CD4-positive, CD25-positive, alpha-beta regulatory T cell (primary cell): Measurements from ENCODE around the gene ZBED1. TPM values are rescaled to one million over a fixed set of nuclear protein-coding genes. Genes with fewer than 3 reads are reported as not detected.

Source experiments
- ATAC-seq, 2 donors: fragments of 150-1000 bp; cut with Tn5 transposase; one replicate each; pipeline ENCODE4 v1.10.0; 2021; ENCODE audit warnings: low read depth in 2 of 2, moderate number of reproducible peaks in 2 of 2, moderate library complexity in 1 of 2
- DNase-seq, 3 donors: peaks; one replicate each; pipeline versions ENCODE4 v3.0.0 to v3.0.0-alpha.2; 2012 to 2022; ENCODE audit warnings: mixed read lengths in 1 of 3
- H3K27ac ChIP-seq: one replicate; pipeline ENCODE4 v1.7.0; 2013; ENCODE audit warnings: mild to moderate bottlenecking, low read length; ENCODE audit not compliant: insufficient read depth, poor library complexity, severe bottlenecking
- H3K27me3 ChIP-seq: one replicate; pipeline ENCODE4 v1.7.0; 2013; ENCODE audit warnings: low read length; ENCODE audit not compliant: control insufficient read depth, insufficient read depth
- H3K36me3 ChIP-seq: one replicate; pipeline ENCODE4 v1.7.0; 2013; ENCODE audit warnings: mild to moderate bottlenecking, low read length, moderate library complexity; ENCODE audit not compliant: control insufficient read depth, insufficient read depth
- H3K4me1 ChIP-seq: 2 replicates; pipeline ENCODE4 v1.7.0; 2013; ENCODE audit warnings: mild to moderate bottlenecking, low read length; ENCODE audit not compliant: insufficient read depth, control insufficient read depth, poor library complexity, severe bottlenecking
- H3K4me3 ChIP-seq: one replicate; pipeline ENCODE4 v1.7.0; 2013; ENCODE audit warnings: low read depth, mild to moderate bottlenecking, low read length, moderate library complexity
- H3K9me3 ChIP-seq, 2 experiments: 1 replicate in 1 of 2; 2 replicates in 1 of 2; pipeline ENCODE4 v1.7.0; 2013; ENCODE audit warnings: low read length in 2 of 2, mild to moderate bottlenecking in 1 of 2, moderate library complexity in 1 of 2; ENCODE audit not compliant: control insufficient read depth in 2 of 2
- H3K27ac Mint-ChIP-seq, 3 donors: one replicate each; pipeline ENCODE4 v1.8.0; 2020 to 2022; ENCODE audit warnings: mild to moderate bottlenecking in 3 of 3, mixed read lengths in 3 of 3, moderate library complexity in 2 of 3
- H3K27me3 Mint-ChIP-seq: one replicate; pipeline ENCODE4 v1.8.0; 2022; ENCODE audit warnings: mild to moderate bottlenecking, mixed read lengths
- H3K36me3 Mint-ChIP-seq: one replicate; pipeline ENCODE4 v1.8.0; 2020; ENCODE audit warnings: mixed read lengths
- H3K4me1 Mint-ChIP-seq, 4 donors: one replicate each; pipeline ENCODE4 v1.8.0; 2020 to 2022; ENCODE audit warnings: mixed read lengths in 4 of 4, mild to moderate bottlenecking in 1 of 4
- H3K4me3 Mint-ChIP-seq, 4 donors: one replicate each; pipeline ENCODE4 v1.8.0; 2020 to 2022; ENCODE audit warnings: mild to moderate bottlenecking in 4 of 4, mixed read lengths in 4 of 4, moderate library complexity in 3 of 4
- H3K9me3 Mint-ChIP-seq, 7 donors: one replicate each; pipeline ENCODE4 v1.8.0; 2020 to 2022; ENCODE audit warnings: mixed read lengths in 7 of 7, mild to moderate bottlenecking in 3 of 7, moderate library complexity in 2 of 7
- polyA plus RNA-seq, 4 donors: library from polyadenylated mRNA; unstranded; fragments of 300-500 nt; fragmentation: Illumina TruSeq; gene quantifications; one replicate each; pipeline ENCODE4 v1.2.3, GENCODE V29; 2021
- total RNA-seq: library from RNA; stranded (reverse); gene quantifications from one replicate; pipeline ENCODE4 v1.2.3, GENCODE V29; 2022

ZBED1 gene
- total and polyA plus RNA-seq, 5 donors from 2014 or later: 19.5 to 39.2 (median 32.5) TPM

- Histone ChIP-seq H3K27me3 (no peaks in the 10 kb centered on the region), H3K36me3 (peaks cover 52% of the 10 kb centered on the region), H3K4me3 (no peak overlapping the region), H3K4me1 (no peaks in the 10 kb centered on the region), H3K9me3 (no peaks in the 10 kb centered on the region), H3K27ac (no peak overlapping the region)
- Mint-ChIP-seq H3K27ac (no peak overlapping the region), H3K36me3 (peaks cover 18% of the 10 kb centered on the region), H3K9me3 (no peaks in the 10 kb centered on the region), H3K4me3 (no peak overlapping the region), H3K4me1 (peaks cover 0 to 6% (median 3%) of the 10 kb centered on the region in 4 donors), H3K27me3 (no peaks in the 10 kb centered on the region)
- DNase-seq (no peak), ATAC-seq (no peak)
These were observed 11.0 kb downstream of the ZBED1 start for GRCh38 chrX:2489446-2490445.

DNA sequence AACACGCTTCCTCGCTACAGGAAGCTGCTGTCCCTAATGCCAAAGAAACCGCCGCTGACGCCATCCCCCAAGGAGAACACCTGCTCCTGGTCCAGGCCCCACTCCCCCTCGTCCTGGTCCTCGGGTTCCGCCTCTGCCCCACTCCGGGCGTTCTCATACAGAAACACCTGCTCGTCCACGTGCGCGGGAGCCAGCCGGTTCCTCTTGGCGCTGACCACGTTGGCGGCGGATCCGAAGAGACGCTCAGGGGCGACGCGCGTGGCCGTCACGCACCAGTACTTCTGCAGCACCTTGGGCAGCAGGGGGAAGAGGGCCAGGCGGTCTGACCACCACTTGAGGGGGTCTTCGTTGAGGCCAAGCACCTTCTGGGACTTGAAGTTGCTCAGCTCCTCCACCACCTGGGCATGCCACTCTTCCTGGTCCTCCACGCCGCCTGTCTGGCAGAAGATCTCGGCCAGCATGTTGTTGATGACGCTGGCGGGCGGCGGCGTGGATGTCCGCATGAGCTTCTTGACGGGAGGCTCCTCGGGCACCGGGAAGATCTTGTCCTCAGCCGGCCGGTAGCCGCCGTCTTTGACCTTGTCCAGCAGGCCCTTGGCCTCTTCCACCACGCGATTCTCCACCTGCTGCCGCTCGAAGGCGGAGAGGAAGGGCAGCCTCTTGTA, 12.0 kb downstream of the ZBED1 start:
- H3K27me3 Mint-ChIP-seq: no peaks in the 10 kb centered on the region
- Histone ChIP-seq H3K27me3 (no peaks in the 10 kb centered on the region), H3K36me3 (peaks cover 52% of the 10 kb centered on the region), H3K9me3 (no peaks in the 10 kb centered on the region), H3K27ac (no peak overlapping the region), H3K4me1 (no peaks in the 10 kb centered on the region), H3K4me3 (no peak overlapping the region)
- no peak overlapping the region for H3K4me3 Mint-ChIP-seq
- peaks cover 2 to 6% (median 5%) of the 10 kb centered on the region in 4 donors for H3K4me1 Mint-ChIP-seq
- no peaks in the 10 kb centered on the region for H3K9me3 Mint-ChIP-seq
- H3K27ac Mint-ChIP-seq: no peak overlapping the region
- no peak for ATAC-seq
- H3K36me3 Mint-ChIP-seq: peaks cover 18% of the 10 kb centered on the region
- no peak for DNase-seq

- ATAC-seq: no peak
- no peak for DNase-seq
- Histone ChIP-seq H3K27me3 (no peaks in the 10 kb centered on the region), H3K4me1 (no peaks in the 10 kb centered on the region), H3K4me3 (no peak overlapping the region), H3K9me3 (no peaks in the 10 kb centered on the region), H3K27ac (no peak overlapping the region), H3K36me3 (peaks cover 50% of the 10 kb centered on the region)
- no peaks in the 10 kb centered on the region for H3K27me3 Mint-ChIP-seq
- no peak overlapping the region for H3K27ac Mint-ChIP-seq
- no peaks in the 10 kb centered on the region for H3K9me3 Mint-ChIP-seq
- no peak overlapping the region for H3K4me3 Mint-ChIP-seq
- peaks cover 4 to 9% (median 5%) of the 10 kb centered on the region in 4 donors for H3K4me1 Mint-ChIP-seq
- H3K36me3 Mint-ChIP-seq: peaks cover 22% of the 10 kb centered on the region
These were observed 13.4 kb downstream of the ZBED1 start for GRCh38 chrX:2487366-2487765.

DNA sequence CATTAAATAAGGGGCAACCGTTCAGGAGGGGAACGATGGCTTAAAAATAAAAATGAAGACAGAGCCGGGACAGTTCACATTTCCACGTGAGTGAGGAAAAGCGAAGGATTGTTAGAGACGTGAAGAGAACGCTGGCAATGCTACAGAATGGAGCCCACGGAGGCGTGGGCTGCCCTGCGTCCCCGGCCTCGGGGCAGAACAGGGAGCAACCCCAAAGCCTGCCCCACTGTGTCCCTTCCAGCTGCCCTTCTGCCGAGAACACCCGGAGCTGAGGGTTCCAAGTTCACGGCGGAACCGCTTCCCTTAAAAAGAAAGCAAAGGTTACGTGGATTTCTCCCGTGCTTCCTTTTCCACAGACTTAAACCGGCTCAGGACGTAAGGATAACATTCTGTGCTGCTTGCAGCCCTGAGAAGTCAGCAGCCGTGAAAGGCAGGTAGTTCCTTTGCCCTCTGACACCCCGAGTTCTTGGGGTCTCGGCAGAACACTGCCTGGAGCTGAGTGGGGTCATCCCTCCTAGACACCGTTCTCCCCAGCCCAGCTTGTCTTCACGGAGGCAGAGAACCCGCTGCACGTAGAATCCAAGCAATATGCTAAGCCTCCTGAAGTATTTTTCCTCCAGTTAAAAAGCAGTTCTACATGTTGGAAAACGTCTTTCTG, 14.2 kb downstream of the ZBED1 start:
- Histone ChIP-seq H3K4me1 (no peaks in the 10 kb centered on the region), H3K27me3 (no peaks in the 10 kb centered on the region), H3K36me3 (peaks cover 43% of the 10 kb centered on the region), H3K9me3 (no peaks in the 10 kb centered on the region), H3K27ac (no peak overlapping the region), H3K4me3 (no peak overlapping the region)
- ATAC-seq (no peak), DNase-seq (no peak)
- peaks cover 22% of the 10 kb centered on the region for H3K36me3 Mint-ChIP-seq
- H3K9me3 Mint-ChIP-seq: no peaks in the 10 kb centered on the region
- no peaks in the 10 kb centered on the region for H3K27me3 Mint-ChIP-seq
- no peak overlapping the region for H3K4me3 Mint-ChIP-seq
- H3K4me1 Mint-ChIP-seq: peaks cover 2 to 9% (median 5%) of the 10 kb centered on the region in 4 donors
- no peak overlapping the region for H3K27ac Mint-ChIP-seq

GRCh38 chrX:2485789-2486345, 14.9 kb downstream of the ZBED1 start:
- H3K27ac Mint-ChIP-seq: peak overlapping the region in 1 of 3 donors; percentile 34
- peaks cover 17% of the 10 kb centered on the region for H3K36me3 Mint-ChIP-seq
- H3K36me3 ChIP-seq: peaks cover 40% of the 10 kb centered on the region
- H3K9me3 ChIP-seq: no peaks in the 10 kb centered on the region
- no peak overlapping the region for H3K4me3 Mint-ChIP-seq
- DNase-seq (no peak), ATAC-seq (no peak)
- H3K4me1 ChIP-seq: no peaks in the 10 kb centered on the region
- H3K27ac ChIP-seq: no peak overlapping the region
- no peaks in the 10 kb centered on the region for H3K27me3 Mint-ChIP-seq
- peaks cover 2 to 9% (median 5%) of the 10 kb centered on the region in 4 donors for H3K4me1 Mint-ChIP-seq
- H3K4me3 ChIP-seq: no peak overlapping the region
- H3K9me3 Mint-ChIP-seq: no peaks in the 10 kb centered on the region
- no peaks in the 10 kb centered on the region for H3K27me3 ChIP-seq

GRCh38 chrX:2484721-2485648, 15.8 kb downstream of the ZBED1 start:
- Mint-ChIP-seq H3K4me1 (peaks cover 2 to 9% (median 5%) of the 10 kb centered on the region in 4 donors), H3K9me3 (peaks cover 0 to 3% (median 0%) of the 10 kb centered on the region in 7 donors), H3K27me3 (no peaks in the 10 kb centered on the region), H3K36me3 (peaks cover 15% of the 10 kb centered on the region), H3K27ac (no peak overlapping the region), H3K4me3 (no peak overlapping the region)
- no peaks in the 10 kb centered on the region for H3K9me3 ChIP-seq
- H3K36me3 ChIP-seq: peaks cover 32% of the 10 kb centered on the region
- H3K4me1 ChIP-seq: no peaks in the 10 kb centered on the region
- no peaks in the 10 kb centered on the region for H3K27me3 ChIP-seq
- ATAC-seq (no peak), DNase-seq (no peak)
- no peak overlapping the region for H3K27ac ChIP-seq
- no peak overlapping the region for H3K4me3 ChIP-seq
